Caco-2 (cell line): ENCODE results near the gene PLXNA2. TPM values are rescaled to one million over a fixed set of nuclear protein-coding genes. Genes with fewer than 3 reads are reported as not detected.

Experiments used
- BruUV-seq: library from RNA; stranded (reverse); fragments of 400-500 nt; replicated peaks from 2 replicates; lab custom pipeline; 2021; lab: Mats Ljungman, UMichigan
- CTCF ChIA-PET: fragments of 300-600 bp; sonication (Branson Sonifier 250); formaldehyde crosslinking; loops from one replicate; lab custom pipeline; 2022; ENCODE audit warnings: antibody characterized with exemption; lab: Charles Lee
- POLR2A ChIA-PET: fragments of 300-600 bp; sonication (Branson Sonifier 250); formaldehyde crosslinking; loops from one replicate; lab custom pipeline; 2022; ENCODE audit warnings: antibody characterized with exemption; lab: Charles Lee
- DNase-seq, 2 experiments: peaks; one replicate each; pipeline versions ENCODE4 v3.0.0 to v3.0.0-alpha.2; 2020 to 2022
- H3K27me3 ChIP-seq: replicated peaks from 2 replicates; pipeline ENCODE4 v1.6.0; 2011; ENCODE audit warnings: low read length; ENCODE audit not compliant: control insufficient read depth, insufficient read depth
- H3K36me3 ChIP-seq: 2 replicates; pipeline ENCODE4 v1.5.1; 2011; ENCODE audit warnings: low read length; ENCODE audit not compliant: control insufficient read depth, insufficient read depth
- H3K4me1 ChIP-seq: fragments of 250-450 bp; sonication (Bioruptor Pico); 2 replicates; pipeline ENCODE4 v1.5.1; 2020; ENCODE audit warnings: mild to moderate bottlenecking
- H3K4me3 ChIP-seq: 2 replicates; pipeline ENCODE4 v1.5.1; 2011; ENCODE audit warnings: low read depth, mild to moderate bottlenecking, control low read depth, low read length
- H3K9me3 ChIP-seq: fragments of 250-450 bp; sonication (Bioruptor Pico); 2 replicates; pipeline ENCODE4 v1.5.1; 2020; ENCODE audit warnings: mild to moderate bottlenecking, moderate library complexity
- H3K27ac Mint-ChIP-seq: one replicate; pipeline ENCODE4 v1.8.0; 2022; ENCODE audit warnings: mixed read lengths; ENCODE audit not compliant: unreplicated experiment
- H3K27me3 Mint-ChIP-seq: one replicate; pipeline ENCODE4 v1.8.0; 2022; ENCODE audit warnings: mixed read lengths; ENCODE audit not compliant: insufficient read depth, unreplicated experiment
- H3K36me3 Mint-ChIP-seq: one replicate; pipeline ENCODE4 v1.8.0; 2022; ENCODE audit warnings: mild to moderate bottlenecking, mixed read lengths; ENCODE audit not compliant: insufficient read depth, unreplicated experiment
- H3K4me1 Mint-ChIP-seq: one replicate; pipeline ENCODE4 v1.8.0; 2022; ENCODE audit warnings: low read depth, mixed read lengths; ENCODE audit not compliant: unreplicated experiment
- H3K4me3 Mint-ChIP-seq: one replicate; pipeline ENCODE4 v1.8.0; 2022; ENCODE audit warnings: mild to moderate bottlenecking, moderate library complexity, mixed read lengths; ENCODE audit not compliant: unreplicated experiment
- H3K9me3 Mint-ChIP-seq: one replicate; pipeline ENCODE4 v1.8.0; 2022; ENCODE audit warnings: mixed read lengths; ENCODE audit not compliant: unreplicated experiment
- CTCF ChIP-seq, 2 experiments: fragments of 200-600 bp in 1 of 2; IDR thresholded peaks; 1 replicate in 1 of 2; 2 replicates in 1 of 2; pipeline versions ENCODE4 v1.5.1 to v1.8.0; 2011 to 2022; ENCODE audit warnings: antibody characterized with exemption in 1 of 2, control low read depth in 1 of 2, inconsistent platforms in 1 of 2, low read depth in 1 of 2, low read length in 1 of 2, mild to moderate bottlenecking in 1 of 2, moderate library complexity in 1 of 2; ENCODE audit not compliant: insufficient read depth in 1 of 2, severe bottlenecking in 1 of 2, unreplicated experiment in 1 of 2
- intact Hi-C: fragments of 100-400 bp; cut with micrococcal nuclease; formaldehyde crosslinking; loops from one replicate; pipeline ENCODE4 v1.10.0; 2022; ENCODE audit not compliant: unreplicated experiment
- total RNA-seq: library from RNA; stranded (reverse); gene quantifications from 2 replicates; pipeline ENCODE4 v1.2.3, GENCODE V29; 2022

The PLXNA2 gene
- total RNA-seq, 1 experiment from 2014 or later, result 3.2 TPM

- no peak overlapping the region for H3K27ac Mint-ChIP-seq
- peaks cover 7% of the 10 kb centered on the region for H3K4me1 Mint-ChIP-seq
- H3K9me3 ChIP-seq, result no peaks in the 10 kb centered on the region
- CTCF ChIA-PET, result no interaction called here
- H3K4me3 Mint-ChIP-seq, result no peak overlapping the region
- BruUV-seq, result no TSS peak
- H3K27me3 ChIP-seq, result no peaks in the 10 kb centered on the region
- peaks cover 18% of the 10 kb centered on the region; the same call in 1 of the 2 replicates for H3K4me1 ChIP-seq
- no peak for DNase-seq
- TF ChIP-seq CTCF (IDR thresholded peaks at IDR 0.05; ENCODE audit: insufficient read depth in 1 of 2, low read depth in 1 of 2, low read length in 1 of 2, severe bottlenecking in 1 of 2, unreplicated experiment in 1 of 2), result no peak
- no peaks in the 10 kb centered on the region for H3K27me3 Mint-ChIP-seq
- intact Hi-C loops, result no loop called here
- no peaks in the 10 kb centered on the region for H3K9me3 Mint-ChIP-seq
- POLR2A ChIA-PET, result no interaction called here
- no peaks in the 10 kb centered on the region for H3K36me3 ChIP-seq
- no peaks in the 10 kb centered on the region for H3K36me3 Mint-ChIP-seq
- H3K4me3 ChIP-seq, result no peak overlapping the region
Measured at GRCh38 chr1:208052926-208053407, 191.2 kb downstream of the PLXNA2 start.

- CTCF ChIA-PET, result no interaction called here
- Mint-ChIP-seq H3K4me1 (peaks cover 7% of the 10 kb centered on the region), H3K27ac (no peak overlapping the region), H3K9me3 (no peaks in the 10 kb centered on the region), H3K4me3 (no peak overlapping the region), H3K27me3 (no peaks in the 10 kb centered on the region), H3K36me3 (no peaks in the 10 kb centered on the region)
- Histone ChIP-seq H3K36me3 (no peaks in the 10 kb centered on the region), H3K27me3 (no peaks in the 10 kb centered on the region), H3K4me1 (peaks cover 18% of the 10 kb centered on the region; the same call in 1 of the 2 replicates), H3K4me3 (no peak overlapping the region), H3K9me3 (no peaks in the 10 kb centered on the region)
- BruUV-seq, result no TSS peak
- TF ChIP-seq CTCF (IDR thresholded peaks at IDR 0.05; ENCODE audit: insufficient read depth in 1 of 2, low read depth in 1 of 2, low read length in 1 of 2, severe bottlenecking in 1 of 2, unreplicated experiment in 1 of 2), result no peak
- intact Hi-C loops, result no loop called here
- POLR2A ChIA-PET, result no interaction called here
- no peak for DNase-seq
Measured at GRCh38 chr1:208052135-208052534, 192.0 kb downstream of the PLXNA2 start.

- H3K4me1 Mint-ChIP-seq, result peaks cover 9% of the 10 kb centered on the region
- intact Hi-C loops, result no loop called here
- CTCF ChIA-PET, result no interaction called here
- Histone ChIP-seq H3K36me3 (no peaks in the 10 kb centered on the region), H3K9me3 (no peaks in the 10 kb centered on the region), H3K4me1 (peaks cover 18% of the 10 kb centered on the region; the same call in 1 of the 2 replicates), H3K27me3 (no peaks in the 10 kb centered on the region), H3K4me3 (no peak overlapping the region)
- no peaks in the 10 kb centered on the region for H3K9me3 Mint-ChIP-seq
- TF ChIP-seq CTCF (IDR thresholded peaks at IDR 0.05; ENCODE audit: insufficient read depth in 1 of 2, low read depth in 1 of 2, low read length in 1 of 2, severe bottlenecking in 1 of 2, unreplicated experiment in 1 of 2), result no peak
- no peak overlapping the region for H3K4me3 Mint-ChIP-seq
- H3K27me3 Mint-ChIP-seq, result no peaks in the 10 kb centered on the region
- no peak for DNase-seq
- no peak overlapping the region for H3K27ac Mint-ChIP-seq
- H3K36me3 Mint-ChIP-seq, result no peaks in the 10 kb centered on the region
- POLR2A ChIA-PET, result no interaction called here
- BruUV-seq, result no TSS peak
Measured at GRCh38 chr1:208051651-208052050, 192.5 kb downstream of the PLXNA2 start.
